Tibial nerve (tissue), 4 donors: ENCODE measurements around the gene TTLL8.

Experiments used
- EP300 ChIP-seq, 2 donors: sonication (generic); formaldehyde crosslinking; IDR thresholded peaks; one replicate each; pipeline ENCODE4 v1.6.1; 2017; ENCODE audit warnings: antibody characterized with exemption in 2 of 2, mild to moderate bottlenecking in 1 of 2
- POLR2A ChIP-seq, 2 donors: fragments of 450-650 bp; IDR thresholded peaks; one replicate each; pipeline ENCODE4 v1.6.1; 2017; ENCODE audit warnings: antibody characterized with exemption in 2 of 2, mild to moderate bottlenecking in 2 of 2, moderate library complexity in 2 of 2
- TF ChIP-seq, protein P1 (sequence below), 5 experiments: fragments of 200-600 bp in 3 of 5; fragments of 450-650 bp in 2 of 5; sonication (generic) in 3 of 5; IDR thresholded peaks; one replicate each; pipeline ENCODE4 v1.5.1; 2016 to 2019; ENCODE audit warnings: antibody characterized with exemption in 5 of 5, mild to moderate bottlenecking in 3 of 5, moderate library complexity in 2 of 5

DNA sequence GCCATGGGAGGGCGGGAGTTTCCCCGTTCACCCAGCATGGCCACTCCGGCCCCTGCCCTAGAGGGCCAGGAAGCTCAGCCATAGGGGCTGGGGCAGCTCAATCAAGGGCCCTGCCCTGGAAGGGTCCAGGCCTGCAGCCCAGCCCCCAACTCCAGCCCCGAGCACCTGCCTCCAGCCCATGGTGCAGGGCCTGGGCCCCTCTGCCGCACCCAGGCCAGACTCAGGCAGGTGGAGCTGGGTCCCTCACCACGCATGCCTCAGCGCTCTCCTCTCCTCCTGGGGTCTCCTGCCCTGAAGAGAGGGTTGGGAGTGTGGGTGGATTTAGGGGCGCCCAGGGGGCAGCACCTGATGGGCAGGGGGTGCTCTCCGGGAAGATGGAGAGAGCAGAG is 14.1 kb upstream of the TTLL8 start:
- TF ChIP-seq, protein P1, sequence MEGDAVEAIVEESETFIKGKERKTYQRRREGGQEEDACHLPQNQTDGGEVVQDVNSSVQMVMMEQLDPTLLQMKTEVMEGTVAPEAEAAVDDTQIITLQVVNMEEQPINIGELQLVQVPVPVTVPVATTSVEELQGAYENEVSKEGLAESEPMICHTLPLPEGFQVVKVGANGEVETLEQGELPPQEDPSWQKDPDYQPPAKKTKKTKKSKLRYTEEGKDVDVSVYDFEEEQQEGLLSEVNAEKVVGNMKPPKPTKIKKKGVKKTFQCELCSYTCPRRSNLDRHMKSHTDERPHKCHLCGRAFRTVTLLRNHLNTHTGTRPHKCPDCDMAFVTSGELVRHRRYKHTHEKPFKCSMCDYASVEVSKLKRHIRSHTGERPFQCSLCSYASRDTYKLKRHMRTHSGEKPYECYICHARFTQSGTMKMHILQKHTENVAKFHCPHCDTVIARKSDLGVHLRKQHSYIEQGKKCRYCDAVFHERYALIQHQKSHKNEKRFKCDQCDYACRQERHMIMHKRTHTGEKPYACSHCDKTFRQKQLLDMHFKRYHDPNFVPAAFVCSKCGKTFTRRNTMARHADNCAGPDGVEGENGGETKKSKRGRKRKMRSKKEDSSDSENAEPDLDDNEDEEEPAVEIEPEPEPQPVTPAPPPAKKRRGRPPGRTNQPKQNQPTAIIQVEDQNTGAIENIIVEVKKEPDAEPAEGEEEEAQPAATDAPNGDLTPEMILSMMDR (IDR thresholded peaks at IDR 0.05) = no peak
- TF ChIP-seq POLR2A (IDR thresholded peaks at IDR 0.05) = no peak
- no peak for TF ChIP-seq EP300 (IDR thresholded peaks at IDR 0.05)
